GM12801 (cell line): ENCODE measurements around the gene RESF1.

Source experiments
- TF ChIP-seq, protein P1 (sequence below): IDR thresholded peaks from one replicate; pipeline ENCODE4 v1.5.1; 2011; ENCODE audit warnings: control low read depth; ENCODE audit not compliant: insufficient read length; ENCODE audit errors: extremely low read depth

Gene RESF1

GRCh38 chr12:32003654-32004053 is 44.4 kb downstream of the RESF1 start:
- TF ChIP-seq, protein P1, sequence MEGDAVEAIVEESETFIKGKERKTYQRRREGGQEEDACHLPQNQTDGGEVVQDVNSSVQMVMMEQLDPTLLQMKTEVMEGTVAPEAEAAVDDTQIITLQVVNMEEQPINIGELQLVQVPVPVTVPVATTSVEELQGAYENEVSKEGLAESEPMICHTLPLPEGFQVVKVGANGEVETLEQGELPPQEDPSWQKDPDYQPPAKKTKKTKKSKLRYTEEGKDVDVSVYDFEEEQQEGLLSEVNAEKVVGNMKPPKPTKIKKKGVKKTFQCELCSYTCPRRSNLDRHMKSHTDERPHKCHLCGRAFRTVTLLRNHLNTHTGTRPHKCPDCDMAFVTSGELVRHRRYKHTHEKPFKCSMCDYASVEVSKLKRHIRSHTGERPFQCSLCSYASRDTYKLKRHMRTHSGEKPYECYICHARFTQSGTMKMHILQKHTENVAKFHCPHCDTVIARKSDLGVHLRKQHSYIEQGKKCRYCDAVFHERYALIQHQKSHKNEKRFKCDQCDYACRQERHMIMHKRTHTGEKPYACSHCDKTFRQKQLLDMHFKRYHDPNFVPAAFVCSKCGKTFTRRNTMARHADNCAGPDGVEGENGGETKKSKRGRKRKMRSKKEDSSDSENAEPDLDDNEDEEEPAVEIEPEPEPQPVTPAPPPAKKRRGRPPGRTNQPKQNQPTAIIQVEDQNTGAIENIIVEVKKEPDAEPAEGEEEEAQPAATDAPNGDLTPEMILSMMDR: no peak

- TF ChIP-seq, protein P1: no peak
Observed at GRCh38 chr12:32005496-32006125, 46.4 kb downstream of the RESF1 start.
